SK-N-SH treated with all-trans-retinoic acid at 6 μM for 48 hours (cell line): ENCODE results near the gene ANKRD34A.

ENCODE experiments used
- BACH2 ChIP-seq: fragments of 250-450 bp; sonication (Bioruptor Pico); IDR thresholded peaks from 2 replicates; pipeline ENCODE4 v1.9.0; 2021; ENCODE audit warnings: mild to moderate bottlenecking, borderline replicate concordance
- CREB5 ChIP-seq: fragments of 250-450 bp; sonication (Bioruptor Pico); IDR thresholded peaks from 2 replicates; pipeline ENCODE4 v1.5.1; 2020; ENCODE audit warnings: low read depth, mild to moderate bottlenecking, moderate library complexity
- ESRRG ChIP-seq: fragments of 250-450 bp; sonication (Bioruptor Pico); IDR thresholded peaks from 2 replicates; pipeline ENCODE4 v1.6.1; 2021; ENCODE audit warnings: mild to moderate bottlenecking
- OSR1 ChIP-seq: fragments of 250-450 bp; sonication (Bioruptor Pico); IDR thresholded peaks from 2 replicates; pipeline ENCODE4 v1.8.0; 2022; ENCODE audit warnings: moderate library complexity, mild to moderate bottlenecking, inconsistent platforms
- PATZ1 ChIP-seq: fragments of 250-450 bp; sonication (Bioruptor Pico); IDR thresholded peaks from 2 replicates; pipeline ENCODE4 v1.8.0; 2020; ENCODE audit warnings: mild to moderate bottlenecking, moderate library complexity, borderline replicate concordance
- POU6F1 ChIP-seq: fragments of 250-450 bp; sonication (Bioruptor Pico); IDR thresholded peaks from 2 replicates; pipeline ENCODE4 v1.8.0; 2021; ENCODE audit warnings: low read depth, mild to moderate bottlenecking, moderate library complexity, borderline replicate concordance
- SNAI2 ChIP-seq: fragments of 250-450 bp; sonication (Bioruptor Pico); IDR thresholded peaks from 2 replicates; pipeline ENCODE4 v1.5.0; 2020; ENCODE audit warnings: mild to moderate bottlenecking, moderate library complexity
- TCF4 ChIP-seq: fragments of 250-450 bp; sonication (Bioruptor Pico); IDR thresholded peaks from 2 replicates; pipeline ENCODE4 v1.8.0; 2021; ENCODE audit warnings: mild to moderate bottlenecking, moderate library complexity, borderline replicate concordance
- TOX ChIP-seq: fragments of 250-450 bp; sonication (Bioruptor Pico); IDR thresholded peaks from 2 replicates; pipeline ENCODE4 v1.8.0; 2021; ENCODE audit warnings: mild to moderate bottlenecking, moderate library complexity, borderline replicate concordance
- TSHZ2 ChIP-seq: fragments of 250-450 bp; sonication (Bioruptor Pico); IDR thresholded peaks from 2 replicates; pipeline ENCODE4 v1.5.0; 2020; ENCODE audit warnings: mild to moderate bottlenecking, moderate library complexity
- ZFP30 ChIP-seq: fragments of 450-650 bp; formaldehyde crosslinking; IDR thresholded peaks from 2 replicates; pipeline ENCODE4 v1.5.0; 2022; ENCODE audit warnings: mild to moderate bottlenecking, moderate library complexity
- ZNF565 ChIP-seq: fragments of 450-650 bp; formaldehyde crosslinking; conservative IDR thresholded peaks from 2 replicates; pipeline ENCODE4 v1.5.0; 2020; ENCODE audit warnings: low read depth, mild to moderate bottlenecking, moderate library complexity
- ZNF70 ChIP-seq: fragments of 450-650 bp; formaldehyde crosslinking; IDR thresholded peaks from 2 replicates; pipeline ENCODE4 v1.5.0; 2020; ENCODE audit warnings: mild to moderate bottlenecking, moderate library complexity
- ZNF8 ChIP-seq: fragments of 450-650 bp; formaldehyde crosslinking; IDR thresholded peaks from 2 replicates; pipeline ENCODE4 v1.5.0; 2020; ENCODE audit warnings: mild to moderate bottlenecking, moderate library complexity

- TF ChIP-seq TSHZ2 (no peak), TOX (CRISPR knock-in tag) (no peak), BACH2 (CRISPR knock-in tag) (no peak), POU6F1 (no peak), ZFP30 (CRISPR knock-in tag) (no peak), ZNF565 (CRISPR knock-in tag) (no peak), ESRRG (CRISPR knock-in tag) (no peak), ZNF70 (no peak), ZNF8 (CRISPR knock-in tag) (no peak), CREB5 (CRISPR knock-in tag) (no peak), PATZ1 (CRISPR knock-in tag) (no peak), SNAI2 (CRISPR knock-in tag) (no peak), TCF4 (CRISPR knock-in tag) (no peak), OSR1 (CRISPR knock-in tag) (no peak)
Observed at GRCh38 chr1:145959333-145959732, 5.0 kb downstream of the ANKRD34A start.
